PFSK-1 (cell line): ENCODE data around the gene TMEM132D.

ENCODE experiments used
- REST ChIP-seq, 2 experiments: IDR thresholded peaks; 2 replicates each; pipeline versions ENCODE4 v1.6.1 to v1.8.0; 2011 to 2012; ENCODE audit warnings: low read depth in 2 of 2, low read length in 2 of 2, control low read depth in 1 of 2, inconsistent platforms in 1 of 2, mild to moderate bottlenecking in 1 of 2, moderate library complexity in 1 of 2; ENCODE audit not compliant: insufficient read depth in 1 of 2
- SIN3A ChIP-seq: IDR thresholded peaks from 2 replicates; pipeline ENCODE4 v1.6.1; 2012; ENCODE audit warnings: mild to moderate bottlenecking, low read length, moderate library complexity, borderline replicate concordance; ENCODE audit not compliant: insufficient read depth
- TAF1 ChIP-seq: IDR thresholded peaks from 2 replicates; pipeline ENCODE4 v1.6.1; 2012; ENCODE audit warnings: low read length, control low read depth, borderline replicate concordance; ENCODE audit not compliant: insufficient read depth

DNA sequence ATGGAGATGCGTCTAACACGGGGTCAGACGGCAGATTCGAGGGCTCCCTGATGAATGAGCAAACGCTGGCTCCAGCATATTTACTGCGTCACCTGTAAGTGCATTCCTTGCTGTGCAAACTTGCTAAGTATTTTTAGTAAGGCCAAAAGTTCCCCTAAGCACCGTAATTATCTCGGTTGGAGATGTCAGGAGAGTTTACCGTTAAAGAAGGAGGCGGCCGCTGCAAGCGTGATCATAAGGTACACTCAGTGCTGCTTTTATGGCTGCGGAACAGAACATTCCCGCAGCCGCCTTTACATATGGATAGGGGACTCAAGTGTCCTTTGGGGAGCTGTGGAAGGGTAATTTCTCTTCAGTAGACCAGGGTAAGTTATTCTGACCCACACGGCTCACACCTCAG lies 875.0 kb downstream of the TMEM132D start:
- no peak for TF ChIP-seq REST (IDR thresholded peaks at IDR 0.05; ENCODE audit: insufficient read depth in 1 of 2, low read depth in 2 of 2, low read length in 2 of 2)
- TF ChIP-seq TAF1: no peak
- no peak for TF ChIP-seq SIN3A
